ENCODE data around the gene TNFSF10.
"Not testable (repeated sequence)": the region's sequence is repeated elsewhere in the genome, so short reads cannot be mapped to it uniquely, and the experiment has no call there.

The TNFSF10 gene

GRCh38 chr3:172522871-172523818 lies at the start of gene TNFSF10:
Gene TNFSF10, minus strand, starts transcription at chr3:172523430. Its CDS starts 46 bp downstream, at chr3:172523384.
- H3K27ac ChIP-seq = no peak within 1 kb of the TSS
- TF ChIP-seq ZFX (IDR thresholded peaks at IDR 0.05; ENCODE audit: borderline replicate concordance) = no peak
- TF ChIP-seq, protein P1, sequence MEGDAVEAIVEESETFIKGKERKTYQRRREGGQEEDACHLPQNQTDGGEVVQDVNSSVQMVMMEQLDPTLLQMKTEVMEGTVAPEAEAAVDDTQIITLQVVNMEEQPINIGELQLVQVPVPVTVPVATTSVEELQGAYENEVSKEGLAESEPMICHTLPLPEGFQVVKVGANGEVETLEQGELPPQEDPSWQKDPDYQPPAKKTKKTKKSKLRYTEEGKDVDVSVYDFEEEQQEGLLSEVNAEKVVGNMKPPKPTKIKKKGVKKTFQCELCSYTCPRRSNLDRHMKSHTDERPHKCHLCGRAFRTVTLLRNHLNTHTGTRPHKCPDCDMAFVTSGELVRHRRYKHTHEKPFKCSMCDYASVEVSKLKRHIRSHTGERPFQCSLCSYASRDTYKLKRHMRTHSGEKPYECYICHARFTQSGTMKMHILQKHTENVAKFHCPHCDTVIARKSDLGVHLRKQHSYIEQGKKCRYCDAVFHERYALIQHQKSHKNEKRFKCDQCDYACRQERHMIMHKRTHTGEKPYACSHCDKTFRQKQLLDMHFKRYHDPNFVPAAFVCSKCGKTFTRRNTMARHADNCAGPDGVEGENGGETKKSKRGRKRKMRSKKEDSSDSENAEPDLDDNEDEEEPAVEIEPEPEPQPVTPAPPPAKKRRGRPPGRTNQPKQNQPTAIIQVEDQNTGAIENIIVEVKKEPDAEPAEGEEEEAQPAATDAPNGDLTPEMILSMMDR (IDR thresholded peaks at IDR 0.05) = no peak

- H3K27ac ChIP-seq = no peak overlapping the region
- no peak for TF ChIP-seq ZFX (IDR thresholded peaks at IDR 0.05; ENCODE audit: borderline replicate concordance)
- TF ChIP-seq, protein P1 (IDR thresholded peaks at IDR 0.05) = no peak
Measured at GRCh38 chr3:172569128-172570008, 46.1 kb upstream of the TNFSF10 start.

- no peak overlapping the region for H3K27ac ChIP-seq
- TF ChIP-seq ZFX (IDR thresholded peaks at IDR 0.05; ENCODE audit: borderline replicate concordance) = no peak
- TF ChIP-seq, protein P1 (IDR thresholded peaks at IDR 0.05) = no peak
Measured at GRCh38 chr3:172568701-172569100, 45.5 kb upstream of the TNFSF10 start.

GRCh38 chr3:172566785-172567184 lies 43.6 kb upstream of the TNFSF10 start:
- H3K27ac ChIP-seq = not testable (repeated sequence)

- TF ChIP-seq, protein P1 (IDR thresholded peaks at IDR 0.05) = no peak
- no peak for TF ChIP-seq ZFX (IDR thresholded peaks at IDR 0.05; ENCODE audit: borderline replicate concordance)
- no peak overlapping the region for H3K27ac ChIP-seq
Measured at GRCh38 chr3:172564499-172564898, 41.3 kb upstream of the TNFSF10 start.

- H3K27ac ChIP-seq = no peak overlapping the region
- no peak for TF ChIP-seq ZFX (IDR thresholded peaks at IDR 0.05; ENCODE audit: borderline replicate concordance)
- TF ChIP-seq, protein P1 (IDR thresholded peaks at IDR 0.05) = no peak
Measured at GRCh38 chr3:172562871-172563865, 39.9 kb upstream of the TNFSF10 start.

Data from 22Rv1 (cell line).